Measurements from ENCODE around the gene VPS33A. TPM values are rescaled to one million over a fixed set of nuclear protein-coding genes. Genes with fewer than 3 reads are reported as not detected.

Gene VPS33A
- total and polyA plus RNA-seq, 2 of the 13 experiments (the other 11 are each of a cell fraction or from before 2014, with no cell fraction given): 11.0 to 43.6 TPM

- TF ChIP-seq SRY (CRISPR knock-in tag; IDR thresholded peaks at IDR 0.05) (no peak), ZXDC (CRISPR knock-in tag; IDR thresholded peaks at IDR 0.05) (no peak)
Observed at GRCh38 chr12:122201381-122201780, 64.9 kb downstream of the VPS33A start (continued).

GRCh38 chr12:122200541-122201175 lies 65.6 kb downstream of the VPS33A start:
- H3K27ac ChIP-seq (ENCODE audit: extremely low read length, insufficient read depth, low read length): no peak overlapping the region
- no peaks in the 10 kb centered on the region for H3K9me3 ChIP-seq (ENCODE audit: low read length)
- no peaks in the 10 kb centered on the region for H3K79me2 ChIP-seq (ENCODE audit: insufficient read depth, low read length)
- H3K27me3 ChIP-seq (ENCODE audit: control insufficient read depth in 1 of 2, insufficient read depth in 2 of 2, low read length in 2 of 2): peaks cover 6 to 82% of the 10 kb centered on the region in 2 experiments
- no peak for DNase-seq (ENCODE audit: low spot score)
- no peaks in the 10 kb centered on the region for H3K36me3 ChIP-seq (replicated peaks in 1 of 2; ENCODE audit: control insufficient read depth in 1 of 2, insufficient read depth in 2 of 2, low read length in 2 of 2)
- intact Hi-C loops (cut with micrococcal nuclease; ENCODE audit: unreplicated experiment): no loop called here
- WGBS (ENCODE audit: low lambda C conversion rate): 28% methylated on average over 8 of the region's 24 CpGs
- H4K20me1 ChIP-seq (ENCODE audit: insufficient read depth, low read length): no peaks in the 10 kb centered on the region
- peak overlapping the region; percentile 5 to 63 (median 15); a peak in 1 of 6 replicates for H3K4me3 ChIP-seq (replicated peaks in 1 of 3; ENCODE audit: insufficient read depth in 1 of 3, low read depth in 2 of 3, low read length in 3 of 3)
- ChIA-PET POLR2A (no interaction called here), CTCF (ENCODE audit: low intra/inter-chr PET ratio, low total read pairs) (no interaction called here)
- H3K4me1 ChIP-seq (ENCODE audit: insufficient read depth, low read length): peaks cover 59% of the 10 kb centered on the region
- H3K9ac ChIP-seq (ENCODE audit: insufficient read depth, low read depth, low read length): no peak overlapping the region
- in situ Hi-C loops (cut with HindIII; ENCODE audit: extremely low pct_ligation_motif_present, low pct_unique_long_range_greater_than_20kb): no loop called here
- no peak for FAIRE-seq
- peak; percentile 81 for ATAC-seq
- no TSS peak for BruUV-seq (replicated peaks)
- H3K4me2 ChIP-seq (ENCODE audit: low read depth, low read length): peak overlapping the region; percentile 76
- H2AFZ ChIP-seq (ENCODE audit: low read length): no peak overlapping the region
- TF ChIP-seq ZNF343 (CRISPR knock-in tag; IDR thresholded peaks at IDR 0.05): no peak
- no peak for TF ChIP-seq MTERF4 (CRISPR knock-in tag; IDR thresholded peaks at IDR 0.05)
- no peak for TF ChIP-seq SALL2 (CRISPR knock-in tag; IDR thresholded peaks at IDR 0.05)
- TF ChIP-seq SNAPC5 (CRISPR knock-in tag; IDR thresholded peaks at IDR 0.05; ENCODE audit: borderline replicate concordance): no peak
- TF ChIP-seq IRF9 (CRISPR knock-in tag; IDR thresholded peaks at IDR 0.05; ENCODE audit: borderline replicate concordance): no peak
- peak; percentile 51 for TF ChIP-seq MAX (IDR thresholded peaks at IDR 0.05)
- no peak for TF ChIP-seq HMG20A (CRISPR knock-in tag; IDR thresholded peaks at IDR 0.05; ENCODE audit: borderline replicate concordance)
- TF ChIP-seq ZNF563 (CRISPR knock-in tag; IDR thresholded peaks at IDR 0.05): 0 out of 2 replicates have a peak, but pooled peaks have one; percentile 12
- TF ChIP-seq ISX (CRISPR knock-in tag; conservative IDR thresholded peaks at IDR 0.05): no peak
- no peak for TF ChIP-seq SMARCE1 (IDR thresholded peaks at IDR 0.05; ENCODE audit: borderline replicate concordance)
- no peak for TF ChIP-seq ZNF432 (CRISPR knock-in tag; IDR thresholded peaks at IDR 0.05; ENCODE audit: borderline replicate concordance)
- TF ChIP-seq ZBTB7A (CRISPR knock-in tag; IDR thresholded peaks at IDR 0.05): peak; percentile 44; the same call in 1 of the 2 replicates
- no peak for TF ChIP-seq TBX2 (CRISPR knock-in tag; IDR thresholded peaks at IDR 0.05; ENCODE audit: borderline replicate concordance)
- TF ChIP-seq, protein P1, sequence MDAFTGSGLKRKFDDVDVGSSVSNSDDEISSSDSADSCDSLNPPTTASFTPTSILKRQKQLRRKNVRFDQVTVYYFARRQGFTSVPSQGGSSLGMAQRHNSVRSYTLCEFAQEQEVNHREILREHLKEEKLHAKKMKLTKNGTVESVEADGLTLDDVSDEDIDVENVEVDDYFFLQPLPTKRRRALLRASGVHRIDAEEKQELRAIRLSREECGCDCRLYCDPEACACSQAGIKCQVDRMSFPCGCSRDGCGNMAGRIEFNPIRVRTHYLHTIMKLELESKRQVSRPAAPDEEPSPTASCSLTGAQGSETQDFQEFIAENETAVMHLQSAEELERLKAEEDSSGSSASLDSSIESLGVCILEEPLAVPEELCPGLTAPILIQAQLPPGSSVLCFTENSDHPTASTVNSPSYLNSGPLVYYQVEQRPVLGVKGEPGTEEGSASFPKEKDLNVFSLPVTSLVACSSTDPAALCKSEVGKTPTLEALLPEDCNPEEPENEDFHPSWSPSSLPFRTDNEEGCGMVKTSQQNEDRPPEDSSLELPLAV (CRISPR knock-in tag; conservative IDR thresholded peaks at IDR 0.05; ENCODE audit: low read depth): no peak

Data from HepG2 (cell line).